NCI-H226 (cell line): ENCODE measurements around the gene TESK2.
"Not testable (repeated sequence)": the region's sequence is repeated elsewhere in the genome, so short reads cannot be mapped to it uniquely, and the experiment has no call there.

Source experiments
- DNase-seq: peaks from one replicate; pipeline ENCODE4 v3.0.0-alpha.2; 2015

TESK2 gene

DNA sequence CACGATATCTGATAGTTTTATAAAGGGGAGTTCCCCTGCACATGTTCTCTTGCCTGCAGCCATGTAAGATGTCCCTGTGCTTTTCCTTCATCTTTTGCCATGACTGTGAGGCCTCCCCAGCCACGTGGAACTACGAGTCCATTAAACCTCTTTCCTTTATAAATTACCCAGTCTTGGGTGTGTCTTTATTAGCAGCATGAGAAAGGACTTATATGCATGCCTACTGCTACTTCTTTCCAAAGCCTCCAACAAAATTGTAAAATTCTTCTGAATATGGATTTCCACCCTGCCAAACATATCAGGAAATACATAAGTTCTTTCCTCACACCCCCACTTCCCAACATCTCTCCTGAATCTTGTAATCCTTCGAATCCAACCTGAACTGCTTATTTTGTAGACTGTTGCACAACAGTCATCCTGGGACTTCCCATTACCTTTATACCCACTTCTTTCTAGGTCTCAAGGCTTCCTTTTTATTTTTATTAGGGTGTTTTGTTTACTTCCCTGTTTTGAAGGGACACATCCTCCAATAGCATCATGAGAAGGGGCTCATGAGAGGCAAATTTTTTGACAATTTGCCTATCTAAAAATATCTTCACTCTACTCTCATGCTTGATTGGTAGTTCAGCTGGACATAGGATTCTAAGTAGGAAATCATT lies 83.2 kb downstream of the TESK2 start:
- no peak for DNase-seq

DNA sequence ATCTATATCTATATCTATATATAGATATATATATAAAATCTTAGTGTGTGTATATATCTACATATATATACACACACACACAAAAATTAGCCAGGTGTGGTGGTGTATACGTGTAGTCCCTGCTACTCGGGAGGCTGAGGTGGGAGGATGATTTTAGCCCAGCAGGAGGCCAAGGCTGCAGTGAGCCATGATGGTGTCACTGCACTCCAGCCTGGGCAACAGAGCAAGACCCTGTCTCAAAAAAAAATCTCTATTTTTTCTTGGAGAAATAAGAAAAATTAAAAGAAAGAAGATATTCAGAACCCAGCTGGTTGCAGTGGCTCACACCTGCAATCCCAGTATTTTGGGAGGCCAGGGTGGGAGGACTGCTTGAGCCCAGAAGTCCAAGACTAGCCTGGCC lies 85.3 kb downstream of the TESK2 start:
- DNase-seq, result no peak

DNA sequence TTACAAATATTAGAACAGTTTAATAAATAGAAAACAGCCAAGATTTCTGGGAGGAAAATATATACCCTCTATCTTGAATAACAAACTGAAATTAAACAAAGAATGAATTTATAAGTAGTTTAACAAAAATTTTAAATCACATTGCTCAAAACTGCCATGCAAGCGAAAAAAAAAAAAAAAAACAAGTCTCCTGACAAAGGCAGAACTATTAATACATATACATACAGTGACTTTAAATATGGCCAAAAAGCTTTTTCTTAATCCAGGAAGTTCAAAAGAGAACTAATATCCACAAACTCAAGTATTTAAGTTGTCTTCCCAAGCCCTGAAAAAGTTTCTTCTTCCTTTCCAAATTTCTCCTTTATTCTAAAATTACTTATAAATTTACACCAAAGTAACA lies 87.2 kb downstream of the TESK2 start:
- no peak for DNase-seq

DNA sequence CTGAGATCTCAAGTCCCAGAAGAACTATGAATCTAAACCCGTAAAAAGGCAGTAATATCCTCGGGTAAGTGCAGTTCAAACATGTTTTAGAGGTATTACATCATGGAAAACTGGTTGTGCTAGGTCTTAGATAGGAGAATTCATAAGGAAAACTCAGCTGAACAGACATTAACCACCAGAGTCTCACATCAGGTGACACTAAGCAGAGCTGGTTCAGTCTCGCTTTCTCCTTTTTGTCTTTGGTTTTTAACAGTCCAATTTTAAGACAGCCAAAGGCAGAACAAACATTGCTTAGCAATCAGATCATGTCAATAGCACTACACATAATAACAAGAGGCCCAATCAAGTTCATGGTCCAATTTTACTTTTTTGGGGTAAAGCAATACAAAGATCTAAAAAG lies 87.7 kb downstream of the TESK2 start:
- no peak for DNase-seq

DNA sequence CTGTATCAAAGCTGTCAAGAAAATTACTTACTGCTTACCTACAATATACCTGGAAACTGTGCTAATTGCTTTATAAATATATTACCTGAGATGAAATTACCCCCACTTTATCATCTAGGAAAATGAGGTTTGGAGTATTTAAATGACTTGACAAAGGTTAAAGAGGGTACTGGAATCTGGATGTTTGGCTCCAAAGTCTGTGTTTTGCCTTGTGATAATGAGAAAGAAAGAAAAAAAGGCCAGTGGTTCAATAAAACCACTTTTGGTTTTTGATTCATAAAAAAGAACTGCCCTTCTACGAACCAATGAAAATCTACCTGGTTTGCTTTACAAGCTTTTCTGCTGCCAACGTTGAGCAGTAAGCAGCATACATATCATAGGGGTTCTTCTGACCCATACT lies 89.4 kb downstream of the TESK2 start:
- no peak for DNase-seq

DNA sequence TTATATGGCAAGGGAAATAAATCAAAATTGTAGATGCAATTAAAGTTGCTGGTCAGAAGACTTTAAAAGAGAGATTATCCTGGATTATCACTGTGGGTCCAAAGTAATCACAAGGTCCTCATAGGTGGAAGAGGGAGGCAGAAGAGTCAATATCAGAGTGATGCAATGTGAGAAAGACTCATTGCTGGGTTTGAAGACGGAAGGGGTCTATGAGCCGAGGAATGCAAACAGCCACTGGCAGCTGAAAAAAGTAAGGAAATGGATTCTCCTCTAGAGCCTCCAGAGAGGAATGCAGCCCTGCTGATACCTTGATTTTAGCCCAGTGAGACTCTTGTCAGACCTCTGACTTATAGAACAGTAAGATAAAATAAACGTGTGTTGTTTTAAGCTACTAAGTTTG lies 90.9 kb downstream of the TESK2 start:
- no peak for DNase-seq

DNA sequence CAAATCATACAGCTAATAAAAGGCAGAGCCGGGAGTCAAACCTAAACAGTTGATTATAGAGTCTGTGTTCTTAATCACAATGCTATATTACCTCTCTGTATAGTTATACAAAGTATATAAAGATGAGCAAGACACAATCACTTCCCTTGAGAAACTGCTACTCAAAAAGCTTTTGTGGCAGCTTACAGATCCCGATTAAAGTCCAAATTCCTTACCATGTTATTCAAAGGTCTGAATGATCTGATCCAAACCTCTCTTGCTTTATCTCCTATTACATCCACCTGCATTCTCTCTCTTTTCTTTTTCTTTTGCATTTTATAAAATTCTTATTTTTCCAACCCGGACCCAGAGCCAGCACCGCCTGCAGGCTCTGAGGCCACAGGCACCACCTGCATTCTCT lies 93.7 kb downstream of the TESK2 start:
- no peak for DNase-seq

DNA sequence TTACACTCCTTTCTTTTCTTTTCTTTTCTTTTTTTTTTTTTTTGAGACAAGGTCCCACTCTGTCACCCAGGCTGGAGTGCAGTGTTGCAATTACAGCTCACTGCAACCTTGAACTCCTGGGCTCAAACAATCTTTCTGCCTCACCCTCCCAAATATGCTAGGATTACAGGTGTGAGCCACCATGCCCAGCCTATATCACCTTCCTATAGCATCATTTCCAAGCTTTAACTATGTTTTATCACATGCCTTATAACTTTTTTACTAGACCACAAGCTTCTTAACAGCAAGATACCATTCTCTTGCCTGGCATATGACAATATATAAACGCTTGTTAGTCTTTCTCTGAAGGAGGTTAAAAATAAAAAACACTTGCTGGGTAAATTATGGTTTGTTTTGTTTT lies 95.4 kb downstream of the TESK2 start:
- DNase-seq, result no peak

DNA sequence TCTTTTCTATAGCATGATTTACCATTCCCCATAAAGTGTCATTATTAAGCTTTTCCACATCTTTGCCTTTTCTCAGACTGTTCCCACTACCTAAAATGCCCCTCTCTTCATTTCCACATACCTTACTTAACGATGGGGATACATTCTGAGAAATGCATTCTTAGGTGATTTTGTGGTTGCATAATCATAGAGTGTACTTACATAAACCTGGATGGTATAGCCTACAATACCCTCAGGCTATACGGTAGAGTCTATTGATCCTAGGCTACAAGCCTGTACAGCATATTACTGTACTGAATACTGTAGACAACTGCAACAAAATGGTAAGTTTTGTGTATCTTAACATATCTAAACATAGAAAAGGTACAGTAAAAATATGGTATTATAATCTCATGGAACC lies 95.9 kb downstream of the TESK2 start:
- DNase-seq, result no peak

DNA sequence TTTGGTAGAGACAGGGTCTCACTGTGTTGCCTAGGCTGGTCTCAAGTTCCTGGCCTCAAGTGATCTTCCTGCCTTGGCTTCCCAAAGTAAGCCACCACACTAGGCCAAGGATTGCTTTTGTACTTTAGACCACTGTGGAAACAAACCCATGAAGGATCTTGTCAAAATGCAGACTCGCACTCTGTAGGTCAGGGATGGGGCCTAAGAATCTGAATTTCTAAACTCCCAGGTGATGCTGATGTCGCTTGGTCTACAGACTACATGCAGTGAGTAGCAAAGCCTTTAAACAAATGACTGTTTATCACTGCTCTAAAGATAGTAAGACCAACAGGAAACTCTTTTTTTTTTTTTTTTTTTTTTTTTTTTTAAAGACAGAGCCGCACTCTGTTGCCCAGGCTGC lies 96.6 kb downstream of the TESK2 start:
- no peak for DNase-seq

DNA sequence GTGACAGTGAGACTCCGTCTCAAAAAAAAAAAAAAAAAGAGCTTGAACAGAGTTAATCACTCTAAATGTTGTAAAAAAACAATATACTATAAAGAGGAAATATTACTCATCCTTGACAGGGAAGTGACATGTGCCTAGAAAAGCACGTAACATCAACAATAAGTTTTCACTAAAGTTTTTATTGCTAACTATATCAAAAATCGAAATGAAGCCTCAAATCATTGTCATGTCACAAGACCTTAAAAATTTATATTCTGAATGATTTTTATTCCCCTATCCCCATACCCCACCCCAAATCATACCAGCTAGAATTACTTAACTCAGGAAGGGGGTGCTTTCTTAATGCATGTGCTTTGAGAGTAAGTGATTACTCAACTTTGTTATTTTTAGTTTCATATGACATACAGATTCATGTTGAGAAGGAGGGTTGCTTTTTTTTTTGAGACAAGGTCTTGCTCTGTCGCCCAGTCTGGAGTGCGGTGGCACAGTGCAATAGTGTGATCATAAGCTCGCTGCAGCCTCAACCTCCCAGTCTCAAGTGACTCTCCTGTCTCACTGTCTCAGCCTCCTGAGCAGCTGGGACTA lies 97.2 kb downstream of the TESK2 start:
- no peak for DNase-seq

DNA sequence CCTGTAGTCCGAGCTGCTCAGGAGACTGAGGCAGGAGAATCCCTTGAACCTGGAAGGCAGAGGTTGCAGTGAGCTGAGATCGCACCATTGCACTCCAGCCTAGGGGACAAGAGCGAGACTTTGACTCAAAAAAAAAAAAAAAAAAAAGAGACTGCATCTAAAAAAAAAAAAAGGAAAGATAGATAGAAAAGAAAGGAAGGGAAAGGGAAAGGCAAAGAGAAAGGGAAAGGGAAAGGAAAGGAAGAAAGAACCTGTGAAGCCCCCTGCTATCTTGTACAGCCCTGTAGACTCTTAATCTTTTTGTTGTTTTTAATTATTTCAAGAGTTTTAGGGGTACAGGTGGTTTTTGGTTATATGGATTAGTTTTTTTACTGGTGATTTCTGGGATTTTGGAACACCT lies 104.7 kb downstream of the TESK2 start:
- DNase-seq, result no peak

DNA sequence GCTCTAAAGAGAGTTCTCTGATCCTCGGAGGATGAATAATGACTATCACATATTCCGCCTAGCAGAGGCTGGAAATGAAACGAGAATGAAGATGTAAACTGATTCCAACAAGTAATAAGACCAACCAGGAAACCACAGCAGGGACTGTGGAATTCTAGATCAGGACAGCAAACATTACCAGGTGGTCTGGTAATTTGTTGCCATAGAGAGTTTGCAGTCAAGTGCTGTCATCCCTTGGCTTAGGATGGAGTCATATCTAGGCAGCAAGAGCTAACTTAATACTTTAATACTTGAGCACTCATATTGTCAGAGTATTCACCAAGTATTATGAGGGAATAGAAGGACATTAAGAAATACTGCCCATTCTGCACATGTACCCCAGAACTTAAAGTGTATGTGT lies 105.7 kb downstream of the TESK2 start:
- no peak for DNase-seq

DNA sequence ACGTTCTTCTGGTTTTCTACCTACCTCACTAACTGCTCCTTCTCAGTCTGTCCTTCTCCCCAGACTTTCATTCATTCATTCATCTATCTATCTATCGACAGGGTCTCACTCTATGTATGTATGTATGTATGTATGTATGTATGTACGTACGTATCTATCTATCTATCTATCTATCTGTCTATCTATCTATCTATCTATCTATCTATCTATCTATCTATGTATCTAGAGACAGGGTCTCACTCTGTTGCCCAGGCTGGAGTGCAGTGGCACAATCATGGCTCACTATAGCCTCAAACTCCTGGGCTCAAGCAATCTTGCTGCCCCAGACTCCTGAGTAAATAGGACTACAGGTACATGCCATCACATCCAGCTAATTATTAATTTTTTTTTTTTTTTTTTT lies 106.8 kb downstream of the TESK2 start:
- not testable (repeated sequence) for DNase-seq

DNA sequence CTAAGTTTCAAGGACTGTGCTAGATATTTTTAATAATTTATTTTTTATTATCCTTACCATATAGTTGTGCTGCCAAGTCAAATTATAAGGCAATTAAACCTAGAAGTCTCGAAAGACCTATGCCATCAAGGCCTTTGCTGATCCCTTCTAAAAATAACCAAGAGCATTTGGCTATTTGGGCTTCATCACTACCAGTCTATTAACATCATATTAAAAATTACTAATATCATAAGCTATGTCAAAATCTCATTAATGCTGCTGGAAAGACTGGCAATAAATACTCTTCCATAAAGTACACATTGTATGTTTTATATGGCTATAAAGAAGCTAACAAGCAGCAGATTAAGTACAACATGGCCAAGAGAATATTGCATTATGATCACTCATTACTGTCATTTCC lies 107.8 kb downstream of the TESK2 start:
- DNase-seq, result no peak

DNA sequence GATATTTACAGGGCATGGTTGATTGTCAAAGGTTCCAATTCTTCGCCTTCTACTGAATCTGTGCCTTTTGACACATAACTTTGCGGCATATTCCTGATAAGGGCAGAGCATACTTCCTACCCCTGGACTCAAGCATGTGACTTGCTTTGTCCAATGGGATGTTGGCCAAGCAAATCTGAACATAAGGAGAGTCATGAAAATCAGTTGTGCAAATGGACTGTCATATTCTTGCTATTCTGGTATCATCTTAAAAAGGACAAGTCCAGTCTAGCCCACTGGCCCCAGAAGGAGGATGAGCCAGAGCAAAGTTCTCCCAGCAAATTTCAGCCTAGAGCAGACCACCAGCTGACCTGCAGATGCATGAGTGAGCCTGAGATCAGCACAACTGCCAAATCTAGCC lies 109.7 kb downstream of the TESK2 start:
- DNase-seq, result no peak

DNA sequence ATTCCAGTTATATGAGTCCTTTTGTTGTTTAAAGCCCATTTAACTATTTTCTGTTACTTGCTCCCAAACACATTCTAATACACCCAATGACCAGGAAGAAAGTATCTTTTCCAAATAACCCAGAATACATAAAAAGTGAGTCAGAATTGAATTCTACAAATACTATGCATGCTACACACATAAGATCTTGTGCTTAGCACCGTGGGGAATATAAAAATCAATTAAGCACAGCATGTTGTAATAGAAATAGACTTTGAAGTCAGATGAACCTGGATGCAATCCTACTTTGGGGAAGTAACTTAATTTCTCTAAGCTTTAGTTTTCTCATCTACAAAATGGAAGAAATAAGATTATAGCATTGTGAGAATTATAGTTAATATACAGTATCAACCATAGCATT lies 110.2 kb downstream of the TESK2 start:
- no peak for DNase-seq

DNA sequence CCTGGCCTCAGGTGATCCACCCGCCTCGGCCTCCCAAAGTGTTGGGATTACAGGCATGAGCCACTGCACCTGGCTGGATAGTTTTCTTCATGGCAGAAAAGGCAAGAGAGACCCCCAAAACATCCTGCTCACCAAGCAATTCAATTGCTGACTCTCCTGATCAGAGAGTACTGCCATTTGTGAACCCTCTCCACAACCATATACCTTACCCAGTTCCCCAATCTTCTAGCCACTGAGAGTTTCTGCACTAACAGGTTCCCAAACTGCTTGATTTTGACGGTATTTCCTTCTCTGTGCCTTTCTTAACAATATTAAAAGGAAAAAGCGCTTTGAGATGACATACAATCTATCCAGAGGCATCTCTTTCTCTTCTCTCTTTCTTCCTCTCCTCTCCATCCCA lies 110.8 kb downstream of the TESK2 start:
- no peak for DNase-seq

DNA sequence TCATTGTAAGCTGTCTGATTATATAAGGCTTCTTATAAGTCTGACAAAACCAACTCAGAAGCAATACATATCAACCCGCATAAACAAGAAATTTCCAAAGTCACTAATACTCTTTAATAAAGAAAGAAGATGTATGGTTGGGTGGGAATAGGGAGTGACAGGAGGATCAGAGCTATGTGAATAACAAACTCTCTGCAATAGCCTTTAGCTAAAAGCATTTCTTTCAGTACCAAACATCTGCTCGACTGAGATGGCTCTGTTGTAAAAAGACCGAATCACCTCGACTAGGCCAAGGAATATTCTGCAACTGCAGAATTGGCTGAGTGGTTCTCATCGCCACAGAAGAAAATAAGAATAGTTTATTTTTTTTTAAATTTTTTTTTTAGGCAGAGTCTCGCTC lies 111.4 kb downstream of the TESK2 start:
- DNase-seq, result no peak

DNA sequence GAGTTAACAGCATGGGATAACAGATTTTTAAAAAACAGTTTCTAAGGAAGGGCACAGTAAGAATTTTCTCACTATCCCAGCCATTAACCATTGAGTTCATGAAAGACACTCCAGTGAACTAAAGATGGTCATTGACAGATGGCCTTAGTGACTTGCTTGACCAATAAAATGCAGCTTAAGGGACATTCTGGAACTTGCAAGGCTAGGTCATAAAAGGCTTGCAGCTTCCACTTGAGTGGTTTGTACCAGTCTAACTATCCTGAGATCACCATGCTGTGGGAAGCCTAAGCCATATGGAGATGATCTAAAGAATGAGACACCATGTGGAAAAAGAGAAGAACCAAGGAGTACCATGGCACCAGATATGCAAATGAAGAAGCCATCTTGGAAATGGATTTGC lies 112.8 kb downstream of the TESK2 start:
- no peak for DNase-seq

DNA sequence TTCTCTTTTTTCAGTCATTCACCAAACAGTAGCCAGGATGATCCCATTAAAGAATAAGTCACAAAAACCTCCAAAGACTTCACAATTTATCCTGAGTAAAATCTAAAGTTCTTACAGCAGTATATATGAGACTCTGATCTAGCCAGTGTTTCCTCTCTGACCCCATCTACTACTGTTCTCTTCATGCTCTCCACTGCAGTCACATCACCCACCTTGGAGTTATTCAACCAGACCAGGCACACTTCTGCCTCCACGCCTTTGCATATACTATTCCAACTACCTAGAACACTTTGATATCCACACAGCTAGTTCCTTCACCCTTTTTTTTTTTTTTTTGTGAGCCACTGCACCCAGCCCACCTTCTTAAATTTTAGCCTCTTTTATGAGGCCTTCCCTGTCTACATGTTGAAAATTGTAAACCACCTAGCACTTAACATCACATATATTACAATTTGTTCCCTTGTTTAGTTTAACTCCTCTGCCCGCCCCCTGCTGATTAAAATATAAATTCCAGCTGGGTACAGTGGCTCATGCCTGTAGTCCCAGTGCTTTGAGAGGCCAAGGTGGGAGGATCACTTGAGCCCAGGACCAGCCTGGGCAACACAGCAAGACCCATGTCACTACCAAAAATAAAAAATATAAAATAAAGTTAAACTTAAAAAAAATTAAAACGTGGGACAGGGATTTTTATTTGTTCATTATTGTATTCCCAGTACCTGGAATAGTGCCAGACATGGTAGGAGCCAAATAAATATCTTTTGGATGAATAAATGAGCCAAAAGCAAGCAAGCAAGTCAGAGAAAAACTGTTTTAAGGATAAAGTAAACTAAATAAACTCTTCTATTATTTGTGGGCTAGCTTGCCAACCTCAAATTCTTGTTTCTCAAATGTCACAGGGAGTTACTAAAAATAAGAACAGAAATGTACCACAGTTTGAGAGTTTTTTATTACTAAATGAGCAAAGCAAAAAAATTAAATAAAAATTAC lies 115.6 kb downstream of the TESK2 start:
- DNase-seq, result no peak

DNA sequence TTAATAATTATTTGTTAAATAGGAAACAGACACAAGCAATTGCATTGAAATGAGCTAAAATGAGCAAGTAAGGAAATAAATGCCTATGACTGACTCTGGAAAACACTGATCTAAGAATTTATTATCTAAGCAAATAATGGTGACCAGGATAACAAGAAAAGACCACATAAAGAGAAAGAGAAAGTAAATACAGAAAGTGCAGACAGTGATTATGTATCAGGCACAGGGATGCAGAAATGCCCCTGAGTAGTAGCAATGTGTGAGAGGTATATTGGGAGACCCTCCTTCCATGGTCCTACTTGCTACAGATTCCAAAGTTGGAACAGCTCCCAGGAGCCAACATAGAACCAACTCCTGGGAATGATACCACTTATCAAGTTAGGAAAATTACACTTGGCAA lies 117.4 kb downstream of the TESK2 start:
- no peak for DNase-seq

DNA sequence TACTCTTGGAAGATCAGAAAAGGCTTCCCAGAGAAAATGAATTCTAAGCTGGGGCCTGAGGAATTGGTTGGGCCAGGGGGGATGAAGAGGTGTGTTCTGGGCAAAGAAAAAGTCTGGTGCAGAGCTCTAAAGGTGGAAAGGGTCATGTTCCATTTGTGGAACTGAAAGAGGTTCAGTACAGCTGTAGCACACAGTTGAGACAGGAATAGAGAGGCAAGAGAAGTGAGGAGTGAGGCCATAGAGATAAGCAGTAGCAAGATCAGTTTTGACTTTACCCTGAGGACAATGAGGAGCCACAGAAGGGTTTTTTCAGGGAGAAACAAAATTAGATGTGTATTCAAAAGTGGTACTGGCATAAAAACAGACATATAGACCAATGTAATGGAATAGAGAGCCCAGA lies 120.4 kb downstream of the TESK2 start:
- no peak for DNase-seq

DNA sequence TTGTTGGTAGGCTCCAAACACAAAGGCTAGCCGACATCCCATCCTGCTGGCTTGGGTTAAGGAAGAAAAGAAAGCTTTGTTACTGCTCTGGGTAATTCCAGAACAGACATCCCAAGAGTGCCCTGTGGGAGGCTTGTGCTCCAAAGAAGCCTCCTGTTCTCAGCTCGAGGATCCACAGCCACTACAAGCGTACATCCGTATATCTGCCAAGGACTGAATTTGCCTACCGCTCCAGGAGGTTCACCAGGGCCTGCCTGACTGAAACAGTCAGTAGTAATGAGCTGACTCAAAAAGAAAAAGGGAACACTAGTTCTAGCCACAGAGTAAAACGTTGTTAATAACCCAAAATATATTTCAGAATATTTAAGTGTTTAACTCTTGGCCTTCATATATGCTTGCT lies 125.9 kb downstream of the TESK2 start:
- no peak for DNase-seq
